Stimulated activated CD4-positive, alpha-beta T cell treated with anti-CD3 and anti-CD28 coated beads, TNF-alpha, amount 100 ng/mL, for 1 hour (primary cell): ENCODE data around the gene MRPL19.

Source experiments
- DNase-seq, 3 donors: peaks; one replicate each; pipeline ENCODE4 v3.0.0-alpha.2; 2020; ENCODE audit warnings: low read depth in 3 of 3, low spot score in 1 of 3

Gene MRPL19

DNA sequence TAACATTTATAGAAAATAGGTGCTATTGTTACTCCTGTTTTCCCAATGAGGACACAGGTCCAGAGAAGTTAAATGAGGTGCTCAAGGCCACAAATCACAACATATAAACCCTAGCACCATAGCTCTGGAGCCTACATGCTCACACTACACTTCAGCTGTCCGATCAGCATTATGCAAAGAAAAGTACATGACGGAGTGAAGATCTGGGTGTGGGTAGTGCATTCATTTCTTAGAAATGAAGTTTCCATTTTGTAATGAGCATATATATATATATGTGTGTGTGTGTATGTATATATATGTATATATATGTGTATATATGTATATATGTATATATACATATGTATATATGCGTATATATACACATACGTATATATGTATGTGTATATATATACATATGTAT, 30.2 kb upstream of the MRPL19 start:
- no peak for DNase-seq

DNA sequence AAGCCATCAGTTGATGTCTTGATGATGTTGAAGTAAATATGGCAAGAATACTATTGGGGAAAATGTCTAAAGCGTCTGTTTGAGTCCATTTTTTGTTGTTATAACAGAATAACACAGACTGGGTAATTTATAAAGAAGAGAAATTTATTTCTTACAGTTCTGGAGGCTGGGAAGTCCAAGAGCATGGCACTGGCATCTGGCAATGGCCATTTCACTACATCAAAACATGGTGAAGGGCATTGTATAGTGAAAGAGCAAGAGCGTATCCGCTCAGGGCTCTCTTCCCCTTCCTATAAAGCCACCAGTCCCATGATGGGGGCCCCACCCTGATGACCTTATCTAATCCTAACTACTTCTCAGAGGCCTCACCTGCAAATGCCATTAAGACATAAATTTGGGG, 29.6 kb upstream of the MRPL19 start:
- DNase-seq: no peak

GRCh38 chr2:75619956-75620740, 26.4 kb upstream of the MRPL19 start:
- no peak for DNase-seq

GRCh38 chr2:75621228-75621627, 25.4 kb upstream of the MRPL19 start:
- no peak for DNase-seq

DNA sequence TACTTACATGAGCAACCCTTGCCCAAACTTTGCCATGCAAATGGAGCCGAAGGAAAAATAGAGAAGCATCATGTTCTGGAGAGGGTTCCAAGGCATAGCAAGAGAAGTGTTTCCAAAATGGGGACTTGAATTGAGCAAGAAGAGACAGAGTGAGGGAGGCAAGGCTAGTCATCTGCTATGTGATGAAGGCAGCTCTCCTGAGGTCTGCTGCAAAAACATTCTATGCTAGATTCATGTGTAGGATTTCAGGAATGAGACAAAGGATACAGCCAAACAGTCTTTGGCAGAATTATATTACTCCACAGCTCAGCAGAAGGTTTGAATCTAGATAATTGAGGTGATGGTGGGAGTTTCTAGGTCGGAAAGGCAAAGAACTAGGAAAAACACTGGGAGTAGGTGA, 24.1 kb upstream of the MRPL19 start:
- no peak for DNase-seq

- no peak for DNase-seq
Observed at GRCh38 chr2:75622929-75623328, 23.7 kb upstream of the MRPL19 start.

DNA sequence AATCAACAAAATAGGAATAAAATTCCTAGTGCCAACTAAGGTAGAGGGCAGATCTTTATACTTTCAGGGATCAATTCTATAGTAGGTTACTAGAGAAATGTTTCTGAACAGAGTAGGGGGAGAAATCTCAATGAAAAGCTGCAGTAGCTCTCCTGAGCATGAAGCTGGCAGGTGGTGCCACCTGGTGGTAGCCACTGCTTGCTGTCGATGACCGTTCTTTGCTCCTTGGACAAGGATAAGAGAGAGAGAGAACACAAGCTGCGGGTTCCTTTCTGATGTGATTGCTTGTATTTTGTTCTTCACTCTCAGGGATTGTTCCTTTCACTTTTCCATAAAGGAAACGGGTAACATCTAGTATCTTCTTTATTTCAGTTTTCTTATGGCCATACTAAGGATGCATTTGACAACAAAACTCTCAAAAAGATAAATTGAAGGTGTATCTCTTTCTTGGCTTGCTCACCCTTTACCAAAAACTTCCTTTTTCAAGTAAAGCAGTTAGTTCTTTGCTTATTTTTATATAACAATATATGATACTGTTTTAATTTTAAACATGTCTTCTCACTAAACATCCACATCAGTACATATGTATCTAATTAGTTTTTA, 18.6 kb upstream of the MRPL19 start:
- DNase-seq: peak in 2 of 3 donors; percentile 22 to 41

DNA sequence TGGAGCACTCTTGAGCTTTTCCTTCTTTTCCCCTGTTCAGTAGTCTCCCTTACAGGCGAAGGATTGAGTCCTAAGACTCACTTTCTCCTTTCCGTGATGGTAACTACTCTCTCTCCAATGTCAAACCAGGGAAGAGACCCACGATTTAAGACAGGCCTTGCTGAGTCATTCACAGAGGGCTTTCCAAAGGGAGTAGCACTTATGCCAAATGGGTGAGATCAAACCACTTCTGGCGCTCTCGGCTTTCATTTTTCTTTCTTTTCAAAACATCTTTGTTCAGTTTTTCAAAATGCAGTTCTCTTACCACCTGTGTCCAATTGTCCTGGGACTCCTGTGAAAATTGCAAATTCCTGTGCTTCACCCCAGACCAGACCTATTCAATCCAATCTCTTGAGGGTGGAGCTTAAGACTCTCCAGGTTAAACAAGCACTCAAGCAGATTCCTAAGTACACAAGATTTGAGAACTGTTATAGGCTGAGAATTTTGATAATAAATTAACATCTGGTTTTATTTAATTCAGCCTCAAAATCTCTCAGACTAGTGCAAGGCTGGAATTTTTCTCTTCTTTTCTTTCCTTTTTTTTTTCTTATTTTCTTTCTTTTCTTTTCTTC, 14.4 kb upstream of the MRPL19 start:
- no peak for DNase-seq

DNA sequence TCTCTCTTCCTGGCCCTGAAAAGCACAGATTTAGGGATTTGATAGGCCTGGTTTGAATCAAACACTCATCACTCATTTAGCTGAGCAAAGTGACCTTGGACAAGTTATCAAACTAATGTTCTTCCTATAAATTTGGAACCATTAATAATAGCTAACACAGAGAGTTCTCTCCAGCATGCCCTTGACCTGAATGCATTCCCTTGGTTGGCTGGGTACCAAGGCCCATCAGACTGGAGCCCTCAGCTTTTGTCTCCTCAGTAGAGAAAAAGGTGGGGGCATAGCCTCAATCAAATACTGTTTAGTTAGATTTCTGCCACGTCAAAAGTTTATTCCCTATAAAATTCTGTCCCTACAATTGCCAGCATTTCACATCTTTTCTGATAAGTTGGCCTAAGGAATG, 13.8 kb upstream of the MRPL19 start:
- no peak for DNase-seq

DNA sequence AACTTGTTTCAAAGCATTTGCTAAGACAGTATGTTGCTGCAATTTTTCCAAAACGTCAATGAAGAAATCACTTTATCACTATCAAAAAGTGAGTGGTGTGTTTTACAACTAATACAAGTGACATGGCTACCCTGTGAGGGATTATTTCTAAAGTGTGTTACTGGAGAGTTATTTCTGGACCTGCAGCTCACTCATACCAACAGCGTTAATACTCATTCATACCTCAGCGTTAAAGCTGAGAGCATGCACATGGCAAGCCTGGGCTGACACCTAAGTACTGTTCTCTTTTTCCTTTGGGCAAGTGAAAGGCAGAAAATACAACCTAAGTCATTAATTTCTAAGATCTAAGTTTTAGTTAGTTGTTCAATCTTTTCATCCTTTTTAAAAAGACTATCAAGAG, 13.0 kb upstream of the MRPL19 start:
- DNase-seq: no peak

DNA sequence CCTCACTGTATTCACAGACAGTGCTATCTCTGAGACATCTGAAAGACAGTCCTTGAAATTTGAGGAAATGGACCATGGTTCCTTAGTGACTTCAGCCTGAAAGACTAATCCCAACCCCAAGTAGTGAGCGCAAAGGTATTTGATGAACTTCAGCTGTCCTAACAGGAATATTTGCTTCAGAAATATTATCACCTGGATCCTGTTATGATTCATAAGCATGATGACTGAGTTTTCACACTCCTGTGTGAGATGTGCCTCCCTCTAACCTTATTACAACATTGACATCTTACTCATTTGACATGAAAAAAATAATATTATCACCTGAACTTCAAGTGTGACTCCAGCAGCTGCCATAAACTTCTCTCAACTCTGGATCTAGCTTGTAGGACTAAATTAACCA, 11.6 kb upstream of the MRPL19 start:
- no peak for DNase-seq

DNA sequence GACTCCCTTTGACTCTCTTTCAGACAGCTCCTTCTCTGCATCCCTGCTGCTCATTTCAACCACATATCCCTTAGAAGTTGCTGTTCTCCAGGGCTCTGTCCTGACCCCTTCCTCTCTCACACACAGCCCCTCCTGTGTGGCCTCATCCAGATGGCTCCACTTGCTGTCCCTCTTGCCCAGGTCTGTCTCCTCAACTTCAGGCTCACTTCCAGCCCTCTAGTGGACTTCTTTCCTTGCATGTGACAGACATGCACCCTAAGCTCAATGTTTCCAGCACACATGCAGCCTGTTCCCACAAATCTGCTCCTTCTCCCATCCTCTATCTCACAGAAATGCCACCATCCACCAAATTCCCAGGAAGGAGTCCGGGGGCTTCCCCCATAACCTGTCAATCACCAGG, 9.0 kb upstream of the MRPL19 start:
- DNase-seq: no peak

- DNase-seq: peak in 1 of 3 donors; percentile 27
Observed at GRCh38 chr2:75640621-75641121, 5.9 kb upstream of the MRPL19 start.

DNA sequence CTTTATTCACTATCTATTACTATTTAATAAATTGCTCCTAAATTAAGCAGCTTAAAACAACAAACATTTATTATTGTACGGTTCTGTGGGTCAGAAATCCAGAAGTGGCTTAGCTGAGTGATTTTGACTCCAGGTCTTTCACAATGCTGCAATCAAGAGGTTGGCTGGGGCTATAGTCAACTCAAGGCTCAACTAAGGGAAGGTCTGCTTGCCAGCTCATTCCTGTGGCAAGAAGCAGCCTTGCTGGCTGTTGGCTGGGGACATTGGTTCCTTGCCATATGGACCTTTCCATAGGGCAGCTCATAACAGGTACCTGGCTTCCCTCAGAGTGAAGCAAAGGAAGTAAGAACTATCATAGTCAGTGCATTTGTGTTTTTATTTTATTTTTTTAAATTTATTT, 5.0 kb upstream of the MRPL19 start:
- DNase-seq: no peak

DNA sequence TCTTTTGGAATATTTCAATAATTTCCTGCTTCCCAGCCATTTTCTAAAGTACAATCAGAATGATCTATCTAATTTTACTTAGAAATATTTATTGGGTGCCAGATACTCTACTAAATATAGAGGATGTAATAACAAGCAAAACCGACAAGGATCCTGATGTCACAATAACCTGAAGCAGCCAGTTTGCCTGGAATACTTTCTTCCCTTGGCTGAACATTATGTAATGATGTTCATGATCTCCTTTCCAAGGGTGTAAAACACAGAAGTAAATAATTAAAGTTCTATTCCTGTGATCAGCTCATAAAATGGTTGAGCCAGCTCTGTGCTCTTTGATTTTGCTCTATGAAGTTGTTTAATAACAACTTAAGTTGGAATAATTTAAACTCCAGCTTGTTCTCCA, 2.6 kb upstream of the MRPL19 start:
- DNase-seq: no peak

DNA sequence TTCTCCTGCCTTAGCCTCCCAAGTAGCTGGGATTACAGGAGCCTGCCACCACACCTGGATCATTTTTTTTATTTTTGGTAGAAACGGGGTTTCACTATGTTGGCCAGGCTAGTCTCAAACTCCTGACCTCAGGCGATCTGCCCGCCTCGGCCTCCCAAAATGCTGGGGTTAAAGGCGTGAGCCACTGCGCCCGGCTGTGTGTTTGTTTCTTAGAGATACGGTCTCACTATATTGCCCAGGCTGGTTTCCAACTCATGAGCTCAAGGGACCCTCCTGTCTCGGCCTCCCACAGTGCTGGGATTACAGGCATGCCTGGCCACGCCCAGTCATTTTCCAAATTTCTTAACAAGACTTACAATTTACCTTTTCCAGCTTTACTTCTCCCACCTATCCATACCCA, 940 bp upstream of the MRPL19 start:
- no peak for DNase-seq

GRCh38 chr2:75646090-75646582, 447 bp upstream of the MRPL19 start:
- no peak for DNase-seq

- no peak for DNase-seq
Observed at GRCh38 chr2:75647771-75648170, 1.2 kb downstream of the MRPL19 start.

- no peak for DNase-seq
Observed at GRCh38 chr2:75654012-75654411, 7.4 kb downstream of the MRPL19 start.

DNA sequence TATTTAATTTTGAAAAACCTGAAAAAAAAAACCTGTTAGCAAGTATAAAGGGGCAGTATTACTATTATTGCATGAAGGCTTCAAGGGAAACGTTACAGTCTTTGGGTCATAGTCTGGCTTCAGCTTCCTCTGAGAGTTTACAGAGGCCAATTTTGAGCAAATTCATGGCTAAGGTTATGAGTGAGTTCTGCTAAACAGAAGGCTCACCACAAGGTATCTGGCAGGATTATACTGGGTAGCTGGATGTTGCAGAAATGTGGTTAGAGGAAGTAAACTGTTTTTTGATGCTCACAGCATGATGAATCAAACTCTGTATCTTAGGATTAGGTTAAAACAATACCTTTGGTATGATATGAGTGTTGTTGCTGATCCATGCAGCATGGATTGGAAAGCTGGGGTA, 9.3 kb downstream of the MRPL19 start:
- no peak for DNase-seq

- DNase-seq: no peak
Observed at GRCh38 chr2:75656563-75656962, 10.0 kb downstream of the MRPL19 start.

DNA sequence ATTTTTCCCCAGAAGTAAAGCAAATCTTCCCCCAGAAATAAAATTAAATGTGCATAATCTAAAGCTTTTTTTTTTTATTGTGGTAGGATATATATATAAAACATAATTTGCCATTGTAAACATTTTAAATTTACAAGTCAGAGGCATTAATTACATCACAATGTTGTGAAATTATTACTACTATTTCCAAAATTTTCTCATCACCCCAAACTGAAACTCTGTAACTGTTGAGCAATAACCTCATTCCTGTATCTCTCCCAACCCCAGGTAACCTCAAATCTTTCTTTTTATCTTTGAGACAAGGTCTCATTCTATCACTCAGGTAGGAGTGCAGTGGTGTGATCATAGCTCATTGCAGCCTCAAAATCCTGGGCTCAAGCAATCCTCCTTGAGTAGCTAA, 11.2 kb downstream of the MRPL19 start:
- DNase-seq: no peak
